ENCODE measurements around the gene CSTPP1.
A peak's percentile ranks its signal among the peaks of the same experiment; 100 is the strongest.
"Not testable (repeated sequence)": the region's sequence is repeated elsewhere in the genome, so short reads cannot be mapped to it uniquely, and the experiment has no call there.

Gene CSTPP1

DNA sequence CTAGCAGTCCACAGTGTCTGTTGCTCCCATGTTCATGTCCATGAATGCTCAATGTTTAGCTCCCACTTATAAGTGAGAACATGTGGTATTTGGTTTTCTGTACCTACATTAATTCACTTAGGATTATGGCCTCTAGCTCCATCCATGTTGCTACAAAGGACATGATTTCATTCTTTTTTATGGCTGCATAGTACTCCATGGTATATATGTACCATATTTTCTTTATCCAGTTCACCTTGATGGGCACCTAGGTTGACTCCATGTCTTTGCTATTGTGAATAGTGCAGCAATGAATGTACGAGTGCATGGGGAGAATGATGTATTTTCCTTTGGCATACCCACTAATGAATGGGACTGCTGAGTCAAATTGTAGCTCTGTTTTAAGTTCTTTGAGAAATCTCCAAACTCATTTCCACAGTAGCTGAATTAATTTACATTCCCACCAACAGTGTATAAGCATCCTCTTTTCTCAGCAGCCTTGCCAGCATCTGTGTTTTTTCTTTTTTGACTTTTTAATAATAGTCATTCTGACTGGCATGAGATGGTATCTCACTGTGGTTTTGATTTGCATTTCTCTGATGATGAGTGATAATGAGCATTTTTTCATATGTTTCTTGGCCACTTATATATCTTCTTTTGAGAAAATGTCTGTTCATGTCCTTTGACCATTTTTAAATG is 53.4 kb downstream of the CSTPP1 start:
- DNase-seq (ENCODE audit: low read depth, low spot score), result not testable (repeated sequence)

GRCh38 chr11:46991391-46991790 is 54.8 kb downstream of the CSTPP1 start:
- no peak for DNase-seq (ENCODE audit: low read depth, low spot score)

DNA sequence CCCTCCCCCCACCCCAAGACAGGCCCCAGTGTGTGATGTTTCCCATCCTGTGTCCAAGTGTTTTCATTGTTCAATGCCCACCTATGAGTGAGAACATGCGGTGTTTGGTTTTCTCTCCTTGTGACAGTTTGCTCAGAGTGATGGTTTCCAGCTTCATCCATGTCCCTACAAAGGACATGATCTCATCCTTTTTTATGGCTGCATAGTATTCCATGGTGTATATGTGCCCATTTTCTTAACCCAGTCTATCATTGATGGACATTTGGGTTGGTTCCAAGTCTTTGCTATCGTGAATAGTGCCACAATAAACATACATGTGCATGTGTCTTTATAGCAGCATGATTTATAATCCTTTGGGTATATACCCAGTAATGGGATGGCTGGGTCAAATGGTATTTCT is 55.8 kb downstream of the CSTPP1 start:
- not testable (repeated sequence) for DNase-seq (ENCODE audit: low read depth, low spot score)

DNA sequence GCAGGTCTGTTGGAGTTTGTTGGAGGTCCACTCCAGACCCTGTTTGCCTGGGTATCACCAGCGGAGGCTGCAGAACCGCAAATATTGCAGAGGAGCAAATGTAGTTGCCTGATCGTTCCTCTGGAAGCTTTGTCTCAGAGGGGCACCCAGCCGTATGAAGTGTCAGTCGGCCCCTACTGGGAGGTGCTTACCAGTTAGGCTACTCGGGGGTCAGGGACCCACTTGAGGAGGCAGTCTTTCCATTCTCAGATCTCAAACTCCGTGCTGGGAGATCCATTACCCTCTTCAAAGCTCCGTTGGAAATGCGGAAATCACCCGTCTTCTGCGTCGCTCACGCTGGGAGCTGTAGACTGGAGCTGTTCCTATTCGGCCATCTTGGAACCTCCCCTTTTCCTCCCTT is 61.2 kb downstream of the CSTPP1 start:
- not testable (repeated sequence) for DNase-seq (ENCODE audit: low read depth, low spot score)

DNA sequence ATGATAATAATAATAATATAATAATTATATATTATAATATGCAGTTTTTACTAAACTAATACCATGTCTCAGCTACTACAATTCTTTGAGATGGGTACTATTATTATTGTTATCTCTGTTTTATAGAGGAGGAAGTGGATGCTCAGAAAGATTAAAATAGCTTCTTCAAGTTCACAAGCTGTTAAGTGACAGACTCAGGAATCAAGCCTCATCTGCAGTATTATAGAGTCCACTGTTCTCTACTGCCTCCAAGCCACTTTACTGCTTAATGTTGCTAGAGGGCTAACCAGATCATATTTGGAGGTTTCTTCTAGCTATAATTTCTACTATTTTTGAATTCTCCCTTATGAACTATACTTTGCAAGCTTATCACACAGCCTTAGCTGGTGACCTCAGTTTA is 62.7 kb downstream of the CSTPP1 start:
- DNase-seq (ENCODE audit: low read depth, low spot score), result no peak

DNA sequence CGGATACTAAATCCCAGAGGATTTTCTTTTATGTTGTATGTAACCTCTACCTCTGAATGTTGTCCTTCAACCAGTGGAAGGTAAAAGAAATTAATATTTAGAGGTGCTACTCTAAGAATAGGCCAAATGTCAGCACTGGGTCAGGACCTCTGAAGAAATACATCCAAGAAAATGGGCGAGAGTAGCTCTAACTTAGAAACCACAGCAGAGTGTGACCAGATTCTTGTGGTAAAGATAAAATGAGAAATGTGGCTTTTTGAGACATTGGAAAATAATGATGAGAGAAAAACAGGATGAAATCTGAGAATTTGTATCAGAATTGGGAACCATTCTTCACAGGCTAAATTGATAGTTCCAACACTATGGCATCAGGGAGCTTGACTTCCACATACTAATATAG is 63.5 kb downstream of the CSTPP1 start:
- DNase-seq (ENCODE audit: low read depth, low spot score), result no peak

GRCh38 chr11:47001781-47002181 is 65.2 kb downstream of the CSTPP1 start:
- DNase-seq (ENCODE audit: low read depth, low spot score), result no peak

GRCh38 chr11:47002390-47002789 is 65.8 kb downstream of the CSTPP1 start:
- DNase-seq (ENCODE audit: low read depth, low spot score), result no peak

DNA sequence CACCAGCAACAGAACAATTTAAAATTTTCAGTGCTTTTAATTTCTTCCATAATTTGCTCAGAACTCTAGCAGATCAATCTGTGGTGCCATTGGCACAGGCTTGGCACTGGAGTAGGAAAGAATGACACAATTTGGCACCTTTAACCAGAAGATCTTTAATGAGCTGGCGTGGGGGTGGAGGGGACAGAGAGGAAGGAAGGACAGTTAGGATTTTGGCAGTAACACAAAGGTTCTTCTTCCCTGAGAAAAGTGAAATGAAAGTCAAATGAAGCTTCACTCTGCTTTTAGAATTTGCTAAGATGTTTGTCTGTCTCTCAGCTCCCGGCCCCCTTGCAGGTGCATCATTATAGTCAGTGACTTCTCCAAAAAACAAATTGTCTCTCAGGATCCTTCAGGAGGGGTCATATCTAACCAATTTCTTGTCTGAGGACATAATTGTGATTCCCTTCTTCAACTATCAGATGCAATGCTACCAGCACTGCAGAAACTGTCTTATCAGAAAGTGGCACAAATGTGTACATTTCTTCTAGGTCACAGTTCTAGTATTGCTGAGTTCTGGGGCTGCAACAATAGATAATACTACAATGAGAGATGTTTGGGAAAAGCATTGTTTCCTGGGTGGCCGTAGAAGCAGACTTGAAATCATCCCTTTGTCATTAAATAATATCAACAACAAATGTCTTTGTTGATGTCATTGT is 66.8 kb downstream of the CSTPP1 start:
- no peak for DNase-seq (ENCODE audit: low read depth, low spot score)

DNA sequence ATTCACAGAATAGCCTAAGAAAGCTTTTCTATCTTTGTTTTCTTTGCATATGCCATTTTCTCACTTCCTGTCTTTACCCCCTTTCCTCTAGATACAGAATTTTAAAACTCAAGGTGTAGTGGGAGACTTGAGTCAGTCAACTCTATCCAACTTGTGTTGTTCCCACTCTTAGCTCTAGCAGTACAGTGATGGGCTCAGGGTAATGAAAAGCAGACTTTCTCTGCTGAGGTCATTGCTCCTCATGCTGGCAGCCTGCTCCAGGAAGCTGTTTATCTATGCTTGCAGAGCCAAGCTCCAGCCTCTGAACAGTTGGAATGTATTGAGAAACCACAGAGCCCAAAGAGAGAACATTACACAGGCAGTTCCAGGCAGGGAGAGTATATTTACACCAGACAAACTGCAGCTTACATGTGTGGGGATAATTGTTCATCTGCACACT is 68.1 kb downstream of the CSTPP1 start:
- peak; percentile 95 for DNase-seq (ENCODE audit: low read depth, low spot score)

GRCh38 chr11:47005441-47005840 is 68.9 kb downstream of the CSTPP1 start:
- no peak for DNase-seq (ENCODE audit: low read depth, low spot score)

GRCh38 chr11:47007579-47007978 is 71.0 kb downstream of the CSTPP1 start:
- DNase-seq (ENCODE audit: low read depth, low spot score), result no peak

DNA sequence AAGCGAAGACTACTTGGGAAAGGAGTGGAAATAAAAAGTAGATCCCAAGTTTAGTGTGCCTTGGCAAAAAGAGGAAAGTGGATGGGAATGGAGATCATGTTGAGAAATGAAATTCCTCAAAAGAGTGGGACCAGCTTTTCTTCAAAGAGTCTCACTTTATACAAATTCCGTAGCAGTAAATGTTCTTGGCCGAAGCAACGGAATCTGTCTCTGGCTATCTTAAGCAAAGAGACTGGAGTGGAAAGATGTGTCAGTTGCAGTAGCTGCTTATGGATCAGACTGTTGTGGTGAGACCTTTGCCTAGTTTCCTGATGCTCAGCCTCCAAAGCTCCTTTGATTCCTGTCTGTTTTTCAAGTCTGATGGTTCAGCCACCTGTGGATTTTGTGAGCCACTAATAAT is 73.6 kb downstream of the CSTPP1 start:
- DNase-seq (ENCODE audit: low read depth, low spot score), result no peak

DNA sequence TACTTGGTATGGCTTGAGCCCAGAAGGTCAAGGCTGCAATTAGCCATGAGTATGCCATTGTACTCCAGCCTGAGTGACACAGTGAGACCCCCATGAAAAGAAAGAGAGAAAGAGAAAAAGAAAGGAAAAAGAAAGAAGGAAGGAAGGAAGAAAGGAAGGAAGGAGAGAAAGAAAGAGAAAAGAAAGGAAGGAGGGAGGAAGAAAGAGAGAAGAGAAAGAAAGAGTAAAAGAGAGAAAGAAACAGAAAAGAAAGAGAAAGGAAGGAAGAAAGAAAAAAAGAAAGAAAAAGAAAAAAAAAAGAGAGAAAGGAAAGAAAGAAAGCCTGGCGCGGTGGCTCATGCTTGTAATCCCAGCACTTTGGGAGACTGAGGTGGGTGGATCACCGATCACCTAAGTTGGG is 77.5 kb downstream of the CSTPP1 start:
- no peak for DNase-seq (ENCODE audit: low read depth, low spot score)

- no peak for DNase-seq (ENCODE audit: low read depth, low spot score)
Measured at GRCh38 chr11:47018637-47019036, 82.1 kb downstream of the CSTPP1 start.

DNA sequence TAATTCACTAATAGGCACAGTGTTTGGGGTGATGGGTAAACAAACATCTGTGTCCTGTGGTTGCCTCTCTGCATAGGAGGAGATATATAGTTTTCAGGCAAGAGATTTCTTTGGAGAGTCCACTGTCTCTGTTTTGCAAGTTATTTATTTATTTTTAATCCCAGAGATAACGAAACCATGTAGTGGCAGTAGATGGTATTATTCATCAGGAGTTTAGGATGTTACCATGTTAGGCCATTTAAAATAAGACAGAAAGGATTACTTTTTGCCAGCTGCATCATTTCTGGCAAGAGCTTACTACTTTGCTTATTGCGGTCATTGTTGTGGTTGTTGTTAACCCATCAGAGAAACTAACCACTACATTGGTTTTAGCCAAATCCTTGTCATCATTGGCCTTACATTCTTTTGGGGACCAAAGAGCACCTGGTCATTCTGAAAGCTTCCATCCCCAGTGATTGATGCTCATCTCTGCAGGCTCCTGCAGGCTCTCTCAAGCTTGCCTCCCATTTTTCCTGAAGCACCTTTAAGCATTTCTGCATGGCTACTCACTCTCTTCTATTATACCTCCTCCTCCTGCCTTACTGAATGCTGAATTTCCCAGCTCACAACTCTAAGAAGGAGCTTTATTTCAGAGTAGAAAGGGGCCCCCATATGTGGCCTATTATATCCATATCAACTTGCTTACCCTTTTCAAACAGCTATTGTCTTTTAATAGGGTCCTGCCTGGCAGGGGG is 84.4 kb downstream of the CSTPP1 start:
- no peak for DNase-seq (ENCODE audit: low read depth, low spot score)

DNA sequence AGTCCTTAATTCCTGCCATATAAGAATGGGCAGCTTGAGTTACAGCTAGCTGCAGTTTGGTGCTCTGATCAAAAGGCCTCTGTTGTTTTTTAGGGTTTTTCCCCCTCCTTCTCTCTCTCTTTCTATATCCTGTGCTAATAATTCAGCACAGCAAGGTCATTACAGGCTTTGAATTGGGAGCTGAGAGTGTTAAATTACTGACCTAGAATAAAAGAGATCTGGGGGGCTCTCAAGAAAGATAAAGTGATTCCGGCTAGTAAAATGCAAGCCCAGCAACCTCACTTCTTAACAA is 84.9 kb downstream of the CSTPP1 start:
- DNase-seq (ENCODE audit: low read depth, low spot score), result no peak

DNA sequence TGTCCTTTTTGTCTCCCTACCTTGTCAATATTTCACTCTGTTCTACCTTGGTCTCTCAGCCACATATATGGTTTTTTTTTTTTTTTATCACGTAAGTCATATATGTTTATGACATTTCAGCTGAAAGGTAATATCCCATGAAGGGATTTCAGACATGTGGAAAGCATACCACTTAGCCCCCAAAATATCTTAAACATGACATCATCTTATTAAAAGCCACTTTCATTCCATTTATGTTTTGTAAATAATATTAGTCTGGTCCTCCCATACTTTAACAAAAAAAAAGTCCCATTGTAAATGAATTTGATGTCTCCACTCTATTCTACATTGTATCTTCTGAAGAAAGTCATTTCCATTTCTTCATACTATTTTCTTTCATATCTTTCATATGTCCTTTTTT is 85.4 kb downstream of the CSTPP1 start:
- no peak for DNase-seq (ENCODE audit: low read depth, low spot score)

DNA sequence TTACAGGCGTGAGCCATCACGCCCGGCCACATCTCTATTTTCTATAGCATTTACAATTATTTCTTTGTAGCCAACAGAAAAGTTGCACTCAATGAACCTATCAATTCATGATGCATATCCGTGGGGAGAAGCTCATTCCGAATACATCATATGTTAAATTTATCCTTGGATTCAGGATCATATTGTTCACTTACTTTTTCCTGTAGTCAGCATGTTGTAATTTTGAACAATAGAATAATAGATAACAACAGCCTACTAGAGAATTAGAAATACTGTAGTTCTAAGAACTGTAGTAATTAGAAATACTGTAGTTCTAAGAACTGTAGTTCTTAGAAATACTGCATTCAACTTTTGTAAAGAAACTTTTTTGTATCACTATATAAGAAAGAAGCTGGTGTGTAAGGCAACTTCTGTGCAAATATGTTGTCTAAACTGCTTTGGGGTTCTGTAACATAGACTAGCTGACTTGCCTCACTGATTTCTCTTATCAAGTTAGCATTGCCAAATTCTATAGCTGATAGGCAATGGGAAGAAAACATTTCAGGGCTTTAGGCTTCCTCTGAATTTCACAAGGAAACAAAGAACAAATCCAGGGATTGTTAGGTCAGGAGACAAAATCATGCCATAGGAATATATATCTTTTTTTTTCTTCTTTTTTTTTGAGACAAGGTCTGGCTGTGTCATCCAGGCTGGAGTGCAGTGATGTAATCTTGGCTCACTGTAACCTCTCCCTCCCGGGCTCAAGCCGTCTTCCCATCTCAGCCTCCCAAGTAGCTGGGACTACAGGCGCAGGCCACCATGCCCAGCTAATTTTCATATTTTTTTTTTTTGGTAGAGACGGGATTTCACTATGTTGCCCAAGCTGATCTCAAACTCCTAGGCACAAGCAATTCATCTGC is 91.9 kb downstream of the CSTPP1 start:
- no peak for DNase-seq (ENCODE audit: low read depth, low spot score)

DNA sequence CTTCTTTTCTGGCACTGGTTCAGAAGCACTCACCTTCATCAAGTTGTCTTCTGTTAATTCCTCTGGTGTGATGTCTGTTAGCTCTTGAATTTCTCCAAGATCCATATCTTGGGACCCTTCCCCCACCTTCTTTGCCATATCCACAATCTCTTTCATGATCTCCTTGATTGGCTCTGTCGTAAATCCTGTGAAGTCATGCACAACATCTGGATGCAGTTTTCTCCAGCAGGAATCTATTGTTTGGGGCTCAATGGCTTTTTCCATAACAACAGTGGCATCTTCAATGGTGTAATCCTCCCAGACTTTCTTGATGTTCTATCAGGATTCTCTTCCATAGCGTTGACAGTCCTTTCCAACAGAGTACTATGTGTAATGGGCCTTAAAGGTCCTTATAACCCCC is 96.9 kb downstream of the CSTPP1 start:
- no peak for DNase-seq (ENCODE audit: low read depth, low spot score)

DNA sequence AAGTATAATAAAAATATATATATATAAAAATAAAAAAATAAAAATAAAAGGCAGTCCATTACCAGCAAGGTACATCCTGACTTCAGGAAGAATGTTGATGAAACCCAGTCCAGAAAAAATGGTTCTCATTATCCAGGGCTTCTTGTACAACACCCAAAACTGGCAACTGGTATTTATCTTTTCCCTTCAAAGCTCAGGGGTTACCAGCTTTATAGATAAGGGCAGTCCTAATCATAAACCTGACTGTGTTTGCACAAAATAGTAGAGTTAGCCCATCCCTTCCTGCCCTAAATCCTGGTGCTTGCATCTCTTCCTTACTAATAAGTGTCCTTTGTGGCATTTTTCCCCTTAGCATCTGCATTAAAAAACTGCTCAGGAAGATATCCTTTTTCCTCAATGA is 97.5 kb downstream of the CSTPP1 start:
- no peak for DNase-seq (ENCODE audit: low read depth, low spot score)

DNA sequence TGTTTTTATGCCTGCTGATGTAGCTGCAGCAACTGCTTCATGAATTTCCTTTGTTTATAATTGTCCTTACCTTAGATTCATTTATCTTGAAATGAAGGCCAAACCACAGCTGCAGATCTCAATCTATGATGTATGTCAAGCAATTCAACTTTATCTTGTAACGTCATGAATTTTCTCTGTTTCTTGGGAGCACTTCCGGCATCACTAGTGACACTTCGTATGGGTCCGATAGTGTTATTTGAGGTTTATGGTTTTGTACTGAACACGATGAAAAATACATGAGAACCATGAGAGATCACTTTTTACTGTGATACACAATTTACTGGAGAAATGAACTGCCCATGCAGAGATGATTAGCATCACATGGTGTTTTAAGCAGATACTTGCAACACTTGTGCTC is 98.5 kb downstream of the CSTPP1 start:
- no peak for DNase-seq (ENCODE audit: low read depth, low spot score)
